Eye (tissue), 1 donor: ENCODE results near the gene SLC4A9.
A peak's percentile ranks its signal among the peaks of the same experiment; 100 is the strongest.

Experiments
- DNase-seq: peaks from one replicate; pipeline ENCODE4 v3.0.0-alpha.2; 2015

SLC4A9 gene, protein sequence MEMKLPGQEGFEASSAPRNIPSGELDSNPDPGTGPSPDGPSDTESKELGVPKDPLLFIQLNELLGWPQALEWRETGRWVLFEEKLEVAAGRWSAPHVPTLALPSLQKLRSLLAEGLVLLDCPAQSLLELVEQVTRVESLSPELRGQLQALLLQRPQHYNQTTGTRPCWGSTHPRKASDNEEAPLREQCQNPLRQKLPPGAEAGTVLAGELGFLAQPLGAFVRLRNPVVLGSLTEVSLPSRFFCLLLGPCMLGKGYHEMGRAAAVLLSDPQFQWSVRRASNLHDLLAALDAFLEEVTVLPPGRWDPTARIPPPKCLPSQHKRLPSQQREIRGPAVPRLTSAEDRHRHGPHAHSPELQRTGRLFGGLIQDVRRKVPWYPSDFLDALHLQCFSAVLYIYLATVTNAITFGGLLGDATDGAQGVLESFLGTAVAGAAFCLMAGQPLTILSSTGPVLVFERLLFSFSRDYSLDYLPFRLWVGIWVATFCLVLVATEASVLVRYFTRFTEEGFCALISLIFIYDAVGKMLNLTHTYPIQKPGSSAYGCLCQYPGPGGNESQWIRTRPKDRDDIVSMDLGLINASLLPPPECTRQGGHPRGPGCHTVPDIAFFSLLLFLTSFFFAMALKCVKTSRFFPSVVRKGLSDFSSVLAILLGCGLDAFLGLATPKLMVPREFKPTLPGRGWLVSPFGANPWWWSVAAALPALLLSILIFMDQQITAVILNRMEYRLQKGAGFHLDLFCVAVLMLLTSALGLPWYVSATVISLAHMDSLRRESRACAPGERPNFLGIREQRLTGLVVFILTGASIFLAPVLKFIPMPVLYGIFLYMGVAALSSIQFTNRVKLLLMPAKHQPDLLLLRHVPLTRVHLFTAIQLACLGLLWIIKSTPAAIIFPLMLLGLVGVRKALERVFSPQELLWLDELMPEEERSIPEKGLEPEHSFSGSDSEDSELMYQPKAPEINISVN

DNA sequence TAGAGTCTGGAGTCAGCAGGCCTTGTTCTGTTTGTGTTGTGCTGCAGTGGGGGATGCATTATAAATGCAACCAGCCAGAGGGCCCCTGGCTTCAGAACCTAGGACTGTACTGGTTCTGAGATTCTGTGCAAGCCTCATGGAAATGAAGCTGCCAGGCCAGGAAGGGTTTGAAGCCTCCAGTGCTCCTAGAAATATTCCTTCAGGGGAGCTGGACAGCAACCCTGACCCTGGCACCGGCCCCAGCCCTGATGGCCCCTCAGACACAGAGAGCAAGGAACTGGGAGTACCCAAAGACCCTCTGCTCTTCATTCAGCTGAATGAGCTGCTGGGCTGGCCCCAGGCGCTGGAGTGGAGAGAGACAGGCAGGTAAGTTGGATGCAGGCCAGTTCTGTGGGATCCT, at the start of gene SLC4A9:
TSS of gene SLC4A9 (plus strand) at position 94 of the 400 bp plus-strand sequence. CDS start at position 137, 43 bp downstream.
- DNase-seq, result no peak

- DNase-seq, result no peak
Measured at GRCh38 chr5:140310434-140310833, 49.6 kb upstream of the SLC4A9 start.

GRCh38 chr5:140311011-140311467, 49.0 kb upstream of the SLC4A9 start:
- DNase-seq, result no peak

GRCh38 chr5:140312067-140312790, 47.8 kb upstream of the SLC4A9 start:
- no peak for DNase-seq

DNA sequence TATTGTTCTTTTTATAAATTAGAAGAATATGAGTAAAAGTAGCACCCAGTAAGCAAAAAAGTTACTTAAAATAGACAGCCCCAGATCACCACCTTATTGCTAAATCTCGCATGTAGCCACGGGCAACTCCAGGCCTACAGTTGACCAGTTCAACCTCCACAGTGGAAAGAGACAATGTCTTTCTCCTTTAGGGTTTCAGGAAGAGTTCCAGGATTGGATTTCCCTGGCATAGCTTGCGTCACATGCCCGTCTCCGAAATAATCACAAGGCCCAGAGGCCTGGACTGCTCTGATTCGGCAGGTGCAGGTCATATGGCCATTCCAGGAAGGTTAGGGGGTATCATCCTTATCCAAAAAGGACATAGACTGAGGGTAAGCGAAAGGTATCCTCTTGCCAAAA, 47.2 kb upstream of the SLC4A9 start:
- no peak for DNase-seq

DNA sequence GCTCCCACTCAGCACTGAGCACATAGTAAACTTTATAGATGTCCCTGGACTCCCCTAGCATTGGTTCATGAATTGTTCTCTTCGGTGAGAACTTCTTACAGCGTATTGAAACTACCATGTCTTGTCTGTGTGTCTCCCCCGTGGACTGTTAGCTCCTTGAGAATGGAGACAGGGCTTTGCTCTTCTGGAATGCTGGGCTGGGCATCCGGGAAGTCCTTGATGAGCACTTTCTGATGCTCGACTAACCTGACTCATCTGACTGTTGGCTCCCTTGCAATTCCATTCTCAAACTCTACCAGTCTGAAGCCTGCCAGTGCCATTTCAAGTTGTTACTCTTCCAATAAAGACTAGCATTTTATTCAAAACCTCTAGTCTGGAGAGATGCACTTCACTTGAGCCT, 42.1 kb upstream of the SLC4A9 start:
- no peak for DNase-seq

DNA sequence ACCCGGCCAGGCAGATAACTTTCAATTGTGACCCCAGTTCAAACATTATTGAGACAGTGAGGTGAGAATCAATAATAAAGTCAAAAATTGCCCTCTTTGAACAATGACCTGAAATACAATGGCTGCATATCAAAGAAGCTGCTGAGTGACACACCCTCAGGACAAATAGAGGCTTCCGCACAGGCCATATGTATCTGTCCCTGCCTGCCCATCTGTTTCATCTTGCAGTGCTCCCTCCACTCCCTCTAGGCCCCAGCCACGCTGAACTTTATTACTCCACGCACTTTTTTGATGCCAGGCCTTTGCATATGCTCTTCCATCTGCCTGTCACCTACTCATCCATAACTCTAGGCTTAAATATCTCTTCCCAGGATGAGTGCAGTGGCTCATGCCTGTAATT, 41.2 kb upstream of the SLC4A9 start:
- no peak for DNase-seq

DNA sequence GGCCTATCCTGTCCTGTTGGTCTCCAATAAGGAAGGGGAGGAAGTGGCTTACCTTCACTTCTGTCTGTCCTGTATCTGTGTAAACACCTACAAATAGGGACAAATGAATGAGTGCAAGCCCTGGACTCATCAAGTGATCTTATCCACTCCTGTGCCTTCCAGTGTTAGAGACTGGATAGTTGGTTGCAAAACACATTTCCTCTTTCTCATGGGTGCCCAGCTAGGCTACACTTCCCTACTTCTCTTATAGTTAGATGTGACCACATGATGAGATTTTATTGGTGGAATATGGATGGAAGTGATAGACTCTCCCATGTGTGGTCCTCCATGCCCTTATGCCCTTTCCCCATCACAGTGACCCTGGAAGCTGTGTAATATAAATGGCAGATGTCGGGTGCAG, 40.2 kb upstream of the SLC4A9 start:
- no peak for DNase-seq

GRCh38 chr5:140321796-140322195, 38.2 kb upstream of the SLC4A9 start:
- no peak for DNase-seq

GRCh38 chr5:140322751-140323731, 37.0 kb upstream of the SLC4A9 start:
- peak; percentile 65 for DNase-seq

GRCh38 chr5:140324041-140324600, 35.9 kb upstream of the SLC4A9 start:
- DNase-seq, result peak; percentile 24

GRCh38 chr5:140324617-140325241, 35.3 kb upstream of the SLC4A9 start:
- DNase-seq, result no peak

DNA sequence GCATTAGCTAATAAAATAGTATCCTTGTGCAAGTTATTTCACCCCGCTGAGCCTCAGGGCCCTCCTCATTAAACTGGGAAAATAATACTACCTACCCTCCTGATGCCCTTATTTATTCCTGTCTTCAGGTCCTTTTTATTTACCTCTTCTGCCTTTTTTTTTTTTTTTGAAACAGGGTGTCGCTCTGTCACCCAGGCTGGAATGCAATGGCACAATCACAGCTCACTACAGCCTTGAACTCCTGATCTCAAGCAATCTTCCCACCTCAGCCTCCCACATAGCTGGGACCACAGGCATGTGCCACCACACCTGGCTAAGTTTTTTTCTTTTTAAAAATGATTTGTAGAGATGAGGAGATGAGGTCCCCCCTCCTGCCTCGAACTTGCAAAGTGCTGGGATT, 34.5 kb upstream of the SLC4A9 start:
- no peak for DNase-seq

GRCh38 chr5:140327589-140327988, 32.4 kb upstream of the SLC4A9 start:
- DNase-seq, result peak; percentile 64

GRCh38 chr5:140328036-140328764, 31.8 kb upstream of the SLC4A9 start:
- no peak for DNase-seq

DNA sequence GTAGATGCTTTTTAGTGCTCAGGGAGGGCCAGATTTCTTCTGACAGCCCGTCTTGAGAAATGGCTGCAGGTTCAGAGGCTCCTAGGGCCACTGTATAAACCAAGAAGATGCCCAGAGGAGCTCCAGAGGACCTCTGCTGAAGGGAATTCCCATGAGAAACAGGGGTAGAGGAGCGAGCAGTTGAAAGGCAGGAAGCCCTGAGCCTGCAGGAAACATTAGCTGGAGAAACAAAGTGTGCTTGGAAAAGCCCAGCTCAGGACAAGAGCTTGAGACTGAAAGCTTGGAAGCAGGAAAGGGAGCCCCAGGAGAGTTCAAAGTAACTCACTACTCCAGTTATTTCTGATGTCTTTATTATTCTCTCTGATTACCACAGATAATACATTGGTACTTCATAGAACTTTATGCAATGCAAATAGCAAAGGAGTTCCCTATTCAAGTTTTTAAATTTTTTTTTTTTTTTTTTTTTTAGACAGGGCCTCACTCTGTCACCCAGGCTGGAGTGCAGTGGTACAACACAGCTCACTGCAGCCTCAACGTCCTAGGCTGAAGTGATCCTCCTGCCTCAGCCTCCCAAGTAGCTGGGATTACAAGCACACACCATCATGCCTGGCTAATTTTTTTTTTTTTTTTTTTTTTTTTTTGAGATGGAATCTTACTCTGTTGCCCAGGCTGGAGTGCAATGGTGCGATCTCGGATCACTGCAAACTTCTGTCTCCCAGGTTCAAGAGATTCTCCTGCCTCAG, 30.1 kb upstream of the SLC4A9 start:
- no peak for DNase-seq

DNA sequence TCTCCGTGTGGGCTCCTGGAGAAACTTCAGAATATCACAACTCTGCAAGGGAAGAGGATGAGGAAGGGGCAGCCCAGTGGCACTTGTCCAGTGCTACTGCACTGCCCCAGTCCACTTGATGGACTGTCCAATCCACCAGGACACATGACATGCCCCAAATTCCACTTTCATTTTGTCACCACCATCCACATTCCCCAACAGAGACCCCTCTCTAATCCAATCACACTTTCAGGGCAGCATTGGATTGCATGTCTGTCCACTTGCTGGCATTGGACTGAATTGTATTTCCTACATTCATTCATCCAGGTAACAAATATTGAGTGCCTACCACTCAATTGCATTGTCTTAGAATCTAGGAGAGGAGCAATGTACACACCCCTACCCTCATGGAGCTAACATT, 28.4 kb upstream of the SLC4A9 start:
- no peak for DNase-seq

DNA sequence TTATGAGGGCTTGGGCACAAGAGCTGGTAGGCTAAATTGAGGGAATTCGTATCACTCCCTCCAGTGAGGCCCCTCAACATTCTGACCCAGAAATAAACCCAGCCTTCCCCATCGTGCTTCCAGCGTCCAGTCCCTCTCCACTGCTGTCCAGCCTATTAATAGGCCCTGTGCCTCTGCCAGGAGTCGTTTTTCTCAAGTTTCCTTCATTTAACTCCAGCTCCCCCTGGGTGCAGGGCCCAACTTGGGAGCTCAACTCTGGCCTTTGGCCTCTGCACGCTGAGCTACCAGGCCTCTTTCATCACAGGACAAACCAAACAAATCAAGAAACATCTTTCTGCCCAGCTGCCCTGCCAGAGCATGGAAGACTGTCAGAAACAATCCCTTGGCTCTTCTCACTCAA, 23.6 kb upstream of the SLC4A9 start:
- peak; percentile 34 for DNase-seq

GRCh38 chr5:140337880-140338279, 22.1 kb upstream of the SLC4A9 start:
- no peak for DNase-seq
